ENCODE measurements around the gene ZNFX1. TPM values are rescaled to one million over a fixed set of nuclear protein-coding genes. Genes with fewer than 3 reads are reported as not detected.

Gene ZNFX1
- total RNA-seq, 2 experiments from 2014 or later: 64.2 to 66.6 TPM

DNA sequence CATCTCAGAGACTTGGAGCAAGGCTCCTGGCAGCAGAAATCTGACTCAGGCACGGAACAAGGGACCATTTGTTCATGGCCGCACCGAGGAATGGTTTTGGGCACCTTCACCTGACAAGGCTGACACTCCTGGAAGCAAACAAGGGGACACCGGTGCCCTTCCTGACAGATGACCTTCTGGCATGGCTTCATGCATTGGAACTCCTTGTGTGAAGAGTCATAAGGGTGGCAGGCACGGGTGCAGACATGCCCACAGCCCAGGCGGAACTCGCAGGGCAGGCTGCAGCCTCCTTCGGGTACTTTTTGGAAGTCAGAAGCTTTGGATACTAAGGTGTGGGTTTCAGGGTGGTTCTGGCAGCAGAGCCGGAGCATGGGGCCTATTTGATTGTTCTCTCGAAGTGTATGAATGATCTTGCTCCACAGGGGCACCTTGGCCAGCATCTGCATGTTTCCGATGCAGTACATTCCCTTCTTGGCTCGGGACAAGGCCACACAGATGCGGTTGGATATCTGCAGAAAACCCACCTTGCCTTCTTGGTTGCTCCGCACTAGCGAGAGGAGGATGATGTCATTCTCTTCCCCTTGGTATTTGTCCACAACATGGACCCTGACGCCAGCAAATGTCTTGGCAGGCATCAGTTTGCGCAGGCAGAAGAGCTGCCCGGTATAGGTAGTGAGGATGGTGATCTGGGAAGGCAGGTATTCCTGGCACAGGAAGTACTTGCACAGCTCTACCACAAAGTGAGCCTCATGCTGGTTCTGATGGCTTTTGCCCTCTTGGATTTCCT is 28.8 kb downstream of the ZNFX1 start:
- no peaks in the 10 kb centered on the region for H3K27me3 Mint-ChIP-seq
- POLR2A ChIA-PET: interaction anchor here (1.0 kb wide), 1 partner anchor 14 kb away, joined by 3 read pairs; no protein-coding TSS in a partner anchor

DNA sequence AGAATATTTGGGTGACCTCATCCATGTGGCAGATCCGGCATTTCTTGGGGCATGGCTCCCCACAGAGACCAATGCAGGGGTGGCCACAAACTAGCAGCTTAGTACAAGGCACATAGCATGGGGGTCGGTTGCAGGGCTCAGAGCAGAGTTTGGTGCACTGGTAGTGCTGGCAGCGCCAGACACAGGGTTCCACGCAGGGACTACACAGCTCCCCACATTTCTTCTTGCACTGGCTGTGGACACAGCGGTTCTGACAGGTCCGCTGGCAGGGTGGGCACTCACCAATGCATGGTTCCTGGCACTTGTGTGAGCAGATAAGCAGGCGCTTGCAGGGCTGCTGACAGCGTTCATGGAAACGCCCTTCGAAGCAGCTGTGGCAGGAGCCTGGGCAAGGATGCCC is 29.6 kb downstream of the ZNFX1 start:
- DNase-seq (no peak), ATAC-seq (ENCODE audit: low read depth) (no peak)
- POLR2A ChIA-PET: interaction anchor here (1.0 kb wide), 1 partner anchor 15 kb away, joined by 3 read pairs; no protein-coding TSS in a partner anchor
- H3K36me3 Mint-ChIP-seq: peaks cover 34% of the 10 kb centered on the region
- H3K9me3 Mint-ChIP-seq: no peaks in the 10 kb centered on the region
- no peaks in the 10 kb centered on the region for H3K27me3 Mint-ChIP-seq
- no peak overlapping the region for H3K4me3 Mint-ChIP-seq
- H3K4me1 Mint-ChIP-seq: peaks cover 6% of the 10 kb centered on the region
- H3K27ac Mint-ChIP-seq: peak overlapping the region; percentile 39

More for the DNA sequence above, 28.8 kb downstream of the ZNFX1 start:
- ATAC-seq (ENCODE audit: low read depth): no peak
- no peak for DNase-seq
- H3K4me3 Mint-ChIP-seq: no peak overlapping the region
- no peak overlapping the region for H3K27ac Mint-ChIP-seq
- peaks cover 32% of the 10 kb centered on the region for H3K36me3 Mint-ChIP-seq
- H3K9me3 Mint-ChIP-seq: no peaks in the 10 kb centered on the region
- H3K4me1 Mint-ChIP-seq: peaks cover 6% of the 10 kb centered on the region

DNA sequence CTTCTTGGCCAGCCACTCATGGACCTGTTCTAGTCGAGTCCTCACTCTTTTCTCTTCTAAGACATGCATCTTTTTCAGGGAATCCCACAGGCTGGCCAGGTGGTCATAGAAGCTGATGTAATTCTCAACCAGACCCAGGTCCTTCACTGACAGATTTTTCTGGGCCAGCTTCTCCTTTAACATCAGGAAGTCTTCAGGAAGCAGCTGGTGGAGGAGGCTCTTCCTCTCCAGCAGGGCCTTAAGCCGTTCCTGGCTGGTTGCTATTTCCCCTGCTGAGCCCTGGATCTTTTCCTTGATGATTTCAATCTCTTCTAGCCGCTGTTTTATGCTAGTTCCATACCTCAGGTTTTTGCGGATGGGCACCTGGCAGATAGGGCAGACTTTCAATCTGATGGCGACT is 30.1 kb downstream of the ZNFX1 start:
- H3K36me3 Mint-ChIP-seq: peaks cover 31% of the 10 kb centered on the region
- H3K27ac Mint-ChIP-seq: peak overlapping the region; percentile 39
- H3K4me1 Mint-ChIP-seq: peaks cover 6% of the 10 kb centered on the region
- ATAC-seq (ENCODE audit: low read depth) (no peak), DNase-seq (no peak)
- H3K4me3 Mint-ChIP-seq: no peak overlapping the region
- H3K9me3 Mint-ChIP-seq: no peaks in the 10 kb centered on the region
- H3K27me3 Mint-ChIP-seq: no peaks in the 10 kb centered on the region
- POLR2A ChIA-PET: interaction anchor here (0.5 to 1.2 kb wide), 4 partner anchors 12 to 220 kb away, joined by 3 read pairs; no protein-coding TSS in a partner anchor

DNA sequence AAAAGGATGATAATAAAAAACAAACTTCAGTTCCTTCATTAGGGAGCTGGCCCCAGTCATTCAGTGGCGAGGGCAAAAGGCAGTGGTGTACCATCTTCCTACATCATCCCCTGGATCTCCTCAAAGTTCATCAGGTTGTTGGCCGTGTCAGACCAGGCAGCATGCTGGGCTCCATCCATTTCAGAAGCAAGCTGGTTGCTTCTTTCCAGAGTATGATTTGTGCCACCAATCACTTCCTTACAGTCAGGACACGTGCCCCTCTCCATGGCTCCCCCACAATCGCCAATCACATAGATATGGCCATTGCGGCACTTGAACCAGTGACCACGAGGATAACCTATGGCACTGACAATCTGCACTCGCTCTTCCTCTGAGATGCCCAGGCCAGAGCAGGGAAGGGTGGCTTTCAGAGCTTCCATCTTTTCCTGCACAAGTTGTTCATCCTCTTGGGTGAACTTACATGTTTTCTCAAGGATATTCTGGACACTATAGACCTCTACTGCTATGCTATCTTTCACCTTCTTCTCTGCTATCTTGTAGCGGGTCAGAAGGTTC is 30.6 kb downstream of the ZNFX1 start:
- H3K36me3 Mint-ChIP-seq: peaks cover 28% of the 10 kb centered on the region
- peak overlapping the region; percentile 8 for H3K27ac Mint-ChIP-seq
- POLR2A ChIA-PET: interaction anchor here (0.5 to 1.2 kb wide), 3 partner anchors 13 to 220 kb away, joined by 3 read pairs; no protein-coding TSS in a partner anchor

DNA sequence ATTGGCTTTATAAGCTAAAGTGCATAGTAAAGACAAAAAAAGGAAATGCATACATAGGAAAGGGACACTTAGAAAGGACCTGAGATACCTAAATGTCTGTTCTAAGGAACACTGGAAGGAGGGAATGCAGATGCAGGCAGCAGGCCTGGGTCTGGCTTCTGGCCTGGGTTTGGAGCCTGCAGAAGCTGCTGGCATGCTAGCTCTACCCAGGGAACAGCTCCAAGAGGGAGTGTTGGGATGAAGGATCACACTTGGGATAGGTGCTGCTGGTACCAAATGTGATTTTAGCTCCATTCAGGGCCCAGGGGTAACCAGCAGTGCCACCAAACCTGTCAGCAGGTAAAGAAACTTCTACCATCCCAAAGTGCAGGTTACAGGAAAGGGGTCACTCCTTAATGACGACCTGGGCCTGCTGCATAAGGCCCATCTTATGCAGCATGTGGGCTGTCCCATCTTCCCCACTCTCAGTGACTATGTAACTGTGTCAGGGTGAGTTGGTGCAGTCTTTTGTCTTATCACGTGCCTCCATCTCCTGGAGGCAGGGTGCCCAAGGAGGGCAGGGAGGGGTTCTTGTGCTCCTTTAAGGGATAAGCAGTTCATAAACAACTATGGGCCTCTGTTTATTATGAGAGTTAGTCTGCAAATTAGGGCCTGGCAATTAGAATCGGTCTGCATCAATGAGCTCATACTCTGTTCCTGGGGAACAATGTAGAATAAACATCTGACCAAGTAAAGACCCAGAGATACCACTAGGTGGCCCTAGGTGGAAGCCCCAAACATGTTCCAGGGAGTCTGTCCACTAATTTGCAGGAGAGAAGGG is 31.7 kb downstream of the ZNFX1 start:
- Mint-ChIP-seq H3K27me3 (no peaks in the 10 kb centered on the region), H3K4me3 (no peak overlapping the region), H3K4me1 (peaks cover 6% of the 10 kb centered on the region), H3K27ac (peak overlapping the region; percentile 21), H3K36me3 (peaks cover 26% of the 10 kb centered on the region), H3K9me3 (no peaks in the 10 kb centered on the region)
- peak; percentile 59 for ATAC-seq (ENCODE audit: low read depth)
- DNase-seq: no peak
- POLR2A ChIA-PET: interaction anchor here (0.6 kb wide), 1 partner anchor 12 kb away, joined by 3 read pairs; no protein-coding TSS in a partner anchor

More for the DNA sequence above, 30.6 kb downstream of the ZNFX1 start:
- ATAC-seq (ENCODE audit: low read depth) (no peak), DNase-seq (no peak)
- no peaks in the 10 kb centered on the region for H3K9me3 Mint-ChIP-seq
- peaks cover 6% of the 10 kb centered on the region for H3K4me1 Mint-ChIP-seq
- H3K27me3 Mint-ChIP-seq: no peaks in the 10 kb centered on the region
- no peak overlapping the region for H3K4me3 Mint-ChIP-seq

DNA sequence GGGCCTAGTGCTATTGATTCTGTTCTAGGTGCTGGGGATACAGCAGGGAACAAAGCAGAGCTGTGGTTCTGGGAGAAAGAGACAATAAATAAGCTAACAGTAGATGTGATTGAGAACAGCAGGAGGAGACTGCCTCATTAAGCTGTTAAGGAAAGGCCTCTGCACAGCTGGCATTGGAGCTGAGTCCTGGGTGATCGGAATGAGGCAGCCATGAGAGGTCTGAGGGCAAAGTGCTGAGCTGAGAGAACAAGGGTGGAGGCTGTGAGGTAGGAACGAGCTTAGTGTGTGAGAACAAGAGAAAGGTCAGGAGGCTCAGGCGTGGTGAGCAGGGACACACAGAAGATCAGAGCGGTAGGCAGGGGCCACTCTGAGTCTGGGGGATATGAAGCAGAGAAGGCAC is 40.3 kb downstream of the ZNFX1 start:
- H3K4me1 Mint-ChIP-seq: no peaks in the 10 kb centered on the region
- ATAC-seq (ENCODE audit: low read depth): no peak
- POLR2A ChIA-PET: no interaction called here
- H3K27ac Mint-ChIP-seq: peak overlapping the region; percentile 54
- no peak overlapping the region for H3K4me3 Mint-ChIP-seq
- DNase-seq: no peak
- H3K36me3 Mint-ChIP-seq: peaks cover 26% of the 10 kb centered on the region
- H3K27me3 Mint-ChIP-seq: no peaks in the 10 kb centered on the region
- no peaks in the 10 kb centered on the region for H3K9me3 Mint-ChIP-seq

DNA sequence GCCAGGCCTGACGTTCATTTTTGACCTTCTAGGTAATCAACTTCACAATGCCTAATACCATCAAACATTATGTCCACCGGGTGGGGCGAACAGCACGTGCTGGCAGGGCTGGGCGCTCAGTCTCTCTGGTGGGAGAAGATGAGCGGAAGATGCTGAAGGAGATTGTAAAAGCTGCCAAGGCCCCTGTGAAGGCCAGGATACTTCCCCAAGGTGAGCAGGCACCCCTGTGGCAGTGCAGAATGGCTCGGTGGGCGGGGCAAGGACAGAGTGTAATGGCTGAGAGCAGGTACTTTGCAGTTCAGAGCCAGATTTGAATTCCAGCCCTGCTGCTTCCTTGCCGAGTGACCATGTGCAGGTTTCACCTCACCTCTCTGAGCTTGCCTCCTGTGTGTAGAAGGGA is 41.6 kb downstream of the ZNFX1 start:
- Mint-ChIP-seq H3K36me3 (peaks cover 28% of the 10 kb centered on the region), H3K4me1 (no peaks in the 10 kb centered on the region), H3K4me3 (no peak overlapping the region), H3K27me3 (no peaks in the 10 kb centered on the region), H3K27ac (no peak overlapping the region), H3K9me3 (no peaks in the 10 kb centered on the region)
- ATAC-seq (ENCODE audit: low read depth) (no peak), DNase-seq (no peak)
- POLR2A ChIA-PET: interaction anchor here (0.6 kb wide), 1 partner anchor 149 kb away, joined by 4 read pairs; no protein-coding TSS in a partner anchor

DNA sequence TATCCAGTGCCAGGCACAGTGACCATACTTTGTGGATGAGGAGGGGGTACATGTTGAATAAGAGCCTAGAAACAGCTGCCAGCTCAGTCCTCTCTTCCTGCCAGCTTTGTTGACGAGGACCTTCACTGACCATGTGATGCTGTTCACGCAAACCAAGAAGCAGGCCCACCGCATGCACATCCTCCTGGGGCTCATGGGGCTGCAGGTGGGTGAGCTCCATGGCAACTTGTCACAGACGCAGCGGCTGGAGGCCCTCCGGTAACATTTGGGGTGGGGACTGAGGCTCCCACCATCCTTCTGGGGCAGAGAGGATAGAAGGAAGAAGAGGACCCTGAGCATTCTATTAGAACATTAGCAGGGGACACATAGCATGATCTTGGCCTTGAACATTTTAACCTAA is 43.0 kb downstream of the ZNFX1 start:
- POLR2A ChIA-PET: interaction anchor here (0.6 to 1.7 kb wide), 2 partner anchors 32 to 124 kb away, joined by 3 read pairs; no protein-coding TSS in a partner anchor
- ATAC-seq (ENCODE audit: low read depth) (no peak), DNase-seq (no peak)
- peaks cover 32% of the 10 kb centered on the region for H3K36me3 Mint-ChIP-seq
- H3K27ac Mint-ChIP-seq: peak overlapping the region; percentile 35
- H3K4me1 Mint-ChIP-seq: peaks cover 9% of the 10 kb centered on the region
- no peak overlapping the region for H3K4me3 Mint-ChIP-seq
- H3K27me3 Mint-ChIP-seq: no peaks in the 10 kb centered on the region
- H3K9me3 Mint-ChIP-seq: no peaks in the 10 kb centered on the region

DNA sequence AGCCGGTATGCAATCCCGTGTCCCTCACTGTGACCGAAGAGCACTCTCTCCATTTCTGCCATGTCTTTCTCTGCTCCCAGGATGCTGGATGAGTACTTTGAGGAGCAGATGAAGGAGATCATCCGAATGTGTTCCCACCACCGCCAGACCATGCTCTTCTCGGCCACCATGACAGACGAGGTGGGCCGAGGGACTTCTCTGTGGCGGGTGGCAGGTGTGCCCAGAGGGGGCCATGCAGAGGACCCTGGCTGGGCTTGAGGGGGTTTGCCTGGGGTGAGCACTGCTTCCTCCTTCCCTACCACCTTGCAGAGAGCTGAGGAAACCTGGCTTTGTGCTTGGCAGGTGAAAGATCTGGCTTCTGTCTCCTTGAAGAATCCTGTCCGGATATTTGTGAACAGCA is 44.6 kb downstream of the ZNFX1 start:
- POLR2A ChIA-PET: no interaction called here
- peaks cover 11% of the 10 kb centered on the region for H3K4me1 Mint-ChIP-seq
- no peak overlapping the region for H3K27ac Mint-ChIP-seq
- no peak for ATAC-seq (ENCODE audit: low read depth)
- peaks cover 26% of the 10 kb centered on the region for H3K36me3 Mint-ChIP-seq
- H3K9me3 Mint-ChIP-seq: no peaks in the 10 kb centered on the region
- no peak for DNase-seq
- H3K27me3 Mint-ChIP-seq: no peaks in the 10 kb centered on the region
- H3K4me3 Mint-ChIP-seq: no peak overlapping the region

DNA sequence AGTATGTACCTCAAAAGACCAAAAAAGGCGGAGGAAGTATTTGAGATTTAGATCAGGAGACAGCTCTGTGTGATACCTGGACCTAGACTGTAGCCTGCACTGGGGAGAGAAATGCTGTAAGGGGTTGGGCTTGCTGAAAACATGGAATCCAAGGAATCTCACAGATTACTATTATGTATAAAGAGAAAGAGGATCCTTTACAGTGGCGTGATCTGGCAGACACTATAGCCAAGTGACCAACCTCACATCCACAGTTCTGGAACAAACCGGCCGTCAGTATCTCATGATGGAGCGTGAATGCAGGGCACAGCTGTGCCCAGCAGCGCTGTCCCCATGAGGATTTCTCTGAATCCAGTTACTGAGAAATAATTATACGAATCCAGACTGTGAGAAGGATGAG is 46.4 kb downstream of the ZNFX1 start:
- H3K4me1 Mint-ChIP-seq: peaks cover 11% of the 10 kb centered on the region
- H3K4me3 Mint-ChIP-seq: no peak overlapping the region
- DNase-seq (no peak), ATAC-seq (ENCODE audit: low read depth) (no peak)
- H3K9me3 Mint-ChIP-seq: no peaks in the 10 kb centered on the region
- peaks cover 23% of the 10 kb centered on the region for H3K36me3 Mint-ChIP-seq
- H3K27me3 Mint-ChIP-seq: no peaks in the 10 kb centered on the region
- no peak overlapping the region for H3K27ac Mint-ChIP-seq
- POLR2A ChIA-PET: no interaction called here

DNA sequence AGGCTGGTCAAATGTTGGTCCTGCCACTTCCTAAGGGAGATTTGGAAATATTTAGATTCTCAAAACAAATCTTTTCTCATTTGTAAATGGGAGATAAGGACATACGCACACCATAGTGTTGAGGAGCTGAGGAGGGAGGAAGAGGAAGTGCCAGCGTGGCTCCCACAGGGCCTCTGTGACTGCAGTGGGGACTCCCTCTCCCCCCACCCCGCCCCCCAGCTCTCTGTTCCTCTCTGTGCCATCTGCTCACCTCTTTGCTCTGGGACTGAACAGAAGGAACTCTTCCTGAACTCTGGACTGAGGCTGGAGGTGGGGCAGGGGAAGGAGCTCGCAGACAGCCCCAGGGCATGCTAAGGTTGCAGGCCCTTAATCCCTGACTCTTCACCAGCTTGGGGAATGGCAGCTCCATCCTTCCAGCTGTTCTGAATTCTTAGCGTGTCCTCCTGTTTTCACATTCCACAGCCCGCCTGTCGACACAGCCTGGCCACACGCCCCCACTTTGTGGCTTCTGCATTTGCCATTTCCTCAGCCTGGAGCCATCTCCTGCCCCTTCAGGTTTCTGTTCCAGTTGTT is 47.2 kb downstream of the ZNFX1 start:
- Mint-ChIP-seq H3K4me3 (no peak overlapping the region), H3K27ac (peak overlapping the region; percentile 70), H3K27me3 (no peaks in the 10 kb centered on the region), H3K9me3 (no peaks in the 10 kb centered on the region), H3K36me3 (peaks cover 28% of the 10 kb centered on the region), H3K4me1 (peaks cover 11% of the 10 kb centered on the region)
- DNase-seq (no peak), ATAC-seq (ENCODE audit: low read depth) (peak; percentile 41)
- POLR2A ChIA-PET: interaction anchor here (1.5 kb wide), 1 partner anchor 11 kb away, joined by 5 read pairs; the partner anchor contains the start of gene DDX27

DNA sequence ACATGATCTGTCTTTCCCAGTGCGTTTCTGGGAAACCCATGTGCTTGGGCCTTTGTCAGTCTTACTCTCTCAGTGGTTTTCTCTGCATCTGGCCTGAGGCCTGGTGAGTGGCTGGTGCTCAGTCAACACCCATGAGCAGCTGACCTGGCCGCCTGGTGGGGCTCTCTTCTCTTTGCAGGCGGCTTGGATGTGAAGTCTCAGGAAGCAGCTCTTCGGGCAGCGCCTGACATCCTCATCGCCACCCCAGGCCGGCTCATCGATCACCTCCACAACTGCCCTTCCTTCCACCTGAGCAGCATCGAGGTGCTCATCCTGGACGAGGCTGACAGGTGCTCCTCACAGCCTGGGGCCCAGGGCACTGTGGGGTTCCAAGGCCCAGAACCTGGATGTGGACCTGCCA is 47.8 kb downstream of the ZNFX1 start:
- H3K4me1 Mint-ChIP-seq: peaks cover 11% of the 10 kb centered on the region
- POLR2A ChIA-PET: interaction anchor here (0.5 to 1.5 kb wide), 2 partner anchors 11 to 1389 kb away, joined by 4 to 5 read pairs; partner anchors contain the start of gene DDX27
- ATAC-seq (ENCODE audit: low read depth) (no peak), DNase-seq (no peak)
- no peaks in the 10 kb centered on the region for H3K9me3 Mint-ChIP-seq
- H3K4me3 Mint-ChIP-seq: no peak overlapping the region
- H3K27ac Mint-ChIP-seq: no peak overlapping the region
- no peaks in the 10 kb centered on the region for H3K27me3 Mint-ChIP-seq
- peaks cover 31% of the 10 kb centered on the region for H3K36me3 Mint-ChIP-seq

DNA sequence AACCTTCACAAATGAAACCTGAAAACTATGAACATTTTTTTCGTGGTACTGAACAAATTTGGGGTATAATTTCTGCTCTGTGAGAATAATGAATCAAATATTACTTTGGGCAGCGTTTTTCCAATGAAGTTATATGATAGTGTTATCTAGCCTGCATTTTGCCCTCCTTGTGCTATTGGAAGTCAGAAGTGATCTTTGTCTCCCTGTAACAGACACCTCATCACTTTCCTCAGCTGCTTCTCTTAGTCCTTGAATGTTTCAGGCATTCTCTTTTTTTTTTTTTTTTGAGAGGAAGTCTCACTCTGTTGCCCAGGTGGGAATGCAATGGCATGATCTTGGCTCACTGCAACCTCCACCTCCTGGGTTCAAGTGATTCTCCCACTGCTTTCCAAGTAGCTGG is 48.5 kb downstream of the ZNFX1 start:
- POLR2A ChIA-PET: interaction anchor here (0.5 to 1.5 kb wide), 2 partner anchors 10 to 1388 kb away, joined by 4 to 5 read pairs; partner anchors contain the start of gene DDX27
- no peak for DNase-seq
- peaks cover 36% of the 10 kb centered on the region for H3K36me3 Mint-ChIP-seq

More for the DNA sequence above, 48.5 kb downstream of the ZNFX1 start:
- Mint-ChIP-seq H3K27ac (no peak overlapping the region), H3K4me1 (peaks cover 11% of the 10 kb centered on the region), H3K4me3 (no peak overlapping the region), H3K9me3 (no peaks in the 10 kb centered on the region), H3K27me3 (no peaks in the 10 kb centered on the region)
- ATAC-seq (ENCODE audit: low read depth): no peak
